Measurements from ENCODE around the gene SETBP1. TPM values are rescaled to one million over a fixed set of nuclear protein-coding genes. Genes with fewer than 3 reads are reported as not detected.
A peak's percentile ranks its signal among the peaks of the same experiment; 100 is the strongest.

SETBP1 gene
- total RNA-seq, 1 donor from 2014 or later: 83.3 TPM

- TF ChIP-seq, protein P1, sequence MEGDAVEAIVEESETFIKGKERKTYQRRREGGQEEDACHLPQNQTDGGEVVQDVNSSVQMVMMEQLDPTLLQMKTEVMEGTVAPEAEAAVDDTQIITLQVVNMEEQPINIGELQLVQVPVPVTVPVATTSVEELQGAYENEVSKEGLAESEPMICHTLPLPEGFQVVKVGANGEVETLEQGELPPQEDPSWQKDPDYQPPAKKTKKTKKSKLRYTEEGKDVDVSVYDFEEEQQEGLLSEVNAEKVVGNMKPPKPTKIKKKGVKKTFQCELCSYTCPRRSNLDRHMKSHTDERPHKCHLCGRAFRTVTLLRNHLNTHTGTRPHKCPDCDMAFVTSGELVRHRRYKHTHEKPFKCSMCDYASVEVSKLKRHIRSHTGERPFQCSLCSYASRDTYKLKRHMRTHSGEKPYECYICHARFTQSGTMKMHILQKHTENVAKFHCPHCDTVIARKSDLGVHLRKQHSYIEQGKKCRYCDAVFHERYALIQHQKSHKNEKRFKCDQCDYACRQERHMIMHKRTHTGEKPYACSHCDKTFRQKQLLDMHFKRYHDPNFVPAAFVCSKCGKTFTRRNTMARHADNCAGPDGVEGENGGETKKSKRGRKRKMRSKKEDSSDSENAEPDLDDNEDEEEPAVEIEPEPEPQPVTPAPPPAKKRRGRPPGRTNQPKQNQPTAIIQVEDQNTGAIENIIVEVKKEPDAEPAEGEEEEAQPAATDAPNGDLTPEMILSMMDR (IDR thresholded peaks at IDR 0.05; ENCODE audit: partially characterized antibody, unreplicated experiment): no peak
- peaks cover 2% of the 10 kb centered on the region for H3K27me3 Mint-ChIP-seq (ENCODE audit: unreplicated experiment)
- no peak overlapping the region for H3K27ac Mint-ChIP-seq (ENCODE audit: unreplicated experiment)
Measured at GRCh38 chr18:44696892-44697291, 16.2 kb downstream of the SETBP1 start.

GRCh38 chr18:44697315-44697714, 16.6 kb downstream of the SETBP1 start:
- peaks cover 35% of the 10 kb centered on the region for H3K4me1 Mint-ChIP-seq (ENCODE audit: low read depth, unreplicated experiment)
- TF ChIP-seq, protein P1 (IDR thresholded peaks at IDR 0.05; ENCODE audit: partially characterized antibody, unreplicated experiment): no peak
- no peak overlapping the region for H3K27ac Mint-ChIP-seq (ENCODE audit: unreplicated experiment)
- DNase-seq: no peak
- H3K9me3 Mint-ChIP-seq (ENCODE audit: unreplicated experiment): no peaks in the 10 kb centered on the region
- no peaks in the 10 kb centered on the region for H3K36me3 Mint-ChIP-seq (ENCODE audit: unreplicated experiment)
- peaks cover 2% of the 10 kb centered on the region for H3K27me3 Mint-ChIP-seq (ENCODE audit: unreplicated experiment)
- no peak overlapping the region for H3K4me3 Mint-ChIP-seq (ENCODE audit: unreplicated experiment)

More at GRCh38 chr18:44696892-44697291, 16.2 kb downstream of the SETBP1 start:
- Mint-ChIP-seq H3K4me3 (ENCODE audit: unreplicated experiment) (no peak overlapping the region), H3K36me3 (ENCODE audit: unreplicated experiment) (no peaks in the 10 kb centered on the region), H3K4me1 (ENCODE audit: low read depth, unreplicated experiment) (peaks cover 35% of the 10 kb centered on the region), H3K9me3 (ENCODE audit: unreplicated experiment) (no peaks in the 10 kb centered on the region)
- DNase-seq: no peak

DNA sequence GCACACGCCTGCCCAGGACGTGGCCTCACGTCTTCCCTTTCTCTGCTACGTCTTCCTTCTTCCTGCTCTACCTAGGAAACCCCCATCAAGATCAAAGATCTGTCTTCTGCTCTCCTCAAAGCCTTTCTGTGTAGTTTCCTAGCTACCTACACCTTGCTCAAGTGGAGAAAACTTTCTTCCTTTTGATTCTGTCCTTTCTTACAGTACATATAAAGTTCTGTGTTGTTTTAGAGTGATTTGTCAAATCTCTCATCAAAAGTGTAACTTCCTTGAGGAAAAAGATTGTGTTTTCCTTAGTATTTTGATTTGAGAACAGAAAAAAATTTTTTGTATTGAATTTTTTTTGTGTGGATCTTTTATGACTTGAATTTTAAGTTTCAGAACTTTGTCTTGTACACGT, 17.8 kb downstream of the SETBP1 start:
- Mint-ChIP-seq H3K27ac (ENCODE audit: unreplicated experiment) (no peak overlapping the region), H3K27me3 (ENCODE audit: unreplicated experiment) (peaks cover 2% of the 10 kb centered on the region), H3K36me3 (ENCODE audit: unreplicated experiment) (no peaks in the 10 kb centered on the region), H3K4me1 (ENCODE audit: low read depth, unreplicated experiment) (peaks cover 35% of the 10 kb centered on the region), H3K9me3 (ENCODE audit: unreplicated experiment) (no peaks in the 10 kb centered on the region), H3K4me3 (ENCODE audit: unreplicated experiment) (no peak overlapping the region)
- DNase-seq: no peak
- TF ChIP-seq, protein P1 (IDR thresholded peaks at IDR 0.05; ENCODE audit: partially characterized antibody, unreplicated experiment): no peak

- Mint-ChIP-seq H3K4me3 (ENCODE audit: unreplicated experiment) (peak overlapping the region; percentile 18), H3K9me3 (ENCODE audit: unreplicated experiment) (no peaks in the 10 kb centered on the region), H3K4me1 (ENCODE audit: low read depth, unreplicated experiment) (peaks cover 35% of the 10 kb centered on the region), H3K27ac (ENCODE audit: unreplicated experiment) (peak overlapping the region; percentile 50), H3K27me3 (ENCODE audit: unreplicated experiment) (peaks cover 2% of the 10 kb centered on the region), H3K36me3 (ENCODE audit: unreplicated experiment) (no peaks in the 10 kb centered on the region)
- TF ChIP-seq, protein P1 (IDR thresholded peaks at IDR 0.05; ENCODE audit: partially characterized antibody, unreplicated experiment): no peak
- no peak for DNase-seq
Measured at GRCh38 chr18:44699572-44700261, 19.0 kb downstream of the SETBP1 start.

DNA sequence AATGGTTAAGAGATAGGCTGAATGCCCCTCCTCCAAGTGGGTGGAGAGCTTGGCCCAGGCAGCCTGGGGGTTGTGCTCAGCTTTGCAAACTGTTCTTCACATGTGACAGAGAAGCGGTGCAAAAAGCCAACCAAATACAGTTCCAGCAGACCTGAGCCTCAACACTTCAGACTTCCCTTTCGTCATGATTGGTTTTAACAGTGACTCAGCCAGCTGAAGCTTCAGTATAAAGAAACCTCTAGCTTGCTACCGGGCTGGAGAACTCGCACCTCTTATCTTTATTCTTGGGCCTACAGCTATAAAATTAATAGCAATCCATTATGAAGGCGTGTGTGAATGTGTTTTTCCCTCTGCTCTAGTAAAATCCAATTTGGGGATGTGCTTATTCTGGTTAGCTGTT, 20.0 kb downstream of the SETBP1 start:
- H3K36me3 Mint-ChIP-seq (ENCODE audit: unreplicated experiment): no peaks in the 10 kb centered on the region
- no peaks in the 10 kb centered on the region for H3K9me3 Mint-ChIP-seq (ENCODE audit: unreplicated experiment)
- no peak for DNase-seq
- peaks cover 2% of the 10 kb centered on the region for H3K27me3 Mint-ChIP-seq (ENCODE audit: unreplicated experiment)
- TF ChIP-seq, protein P1 (IDR thresholded peaks at IDR 0.05; ENCODE audit: partially characterized antibody, unreplicated experiment): no peak
- H3K4me1 Mint-ChIP-seq (ENCODE audit: low read depth, unreplicated experiment): peaks cover 34% of the 10 kb centered on the region
- H3K4me3 Mint-ChIP-seq (ENCODE audit: unreplicated experiment): no peak overlapping the region
- no peak overlapping the region for H3K27ac Mint-ChIP-seq (ENCODE audit: unreplicated experiment)

All from glutamatergic neuron (in vitro differentiated cells).